Muscle of leg (tissue), 11 donors: ENCODE data around the gene USP54. TPM values are rescaled to one million over a fixed set of nuclear protein-coding genes. Genes with fewer than 3 reads are reported as not detected.

Experiments used
- DNase-seq: peaks from one replicate; pipeline ENCODE4 v3.0.0; 2013
- H3K27ac ChIP-seq: one replicate; pipeline ENCODE4 v1.5.1; 2013; ENCODE audit warnings: mild to moderate bottlenecking, low read length, control low read depth
- H3K27me3 ChIP-seq: one replicate; pipeline ENCODE4 v1.6.1; 2013; ENCODE audit warnings: low read length; ENCODE audit not compliant: control insufficient read depth, insufficient read depth
- H3K36me3 ChIP-seq: one replicate; pipeline ENCODE4 v1.6.1; 2013; ENCODE audit warnings: low read length; ENCODE audit not compliant: control insufficient read depth, insufficient read depth
- H3K4me1 ChIP-seq: one replicate; pipeline ENCODE4 v1.6.1; 2013; ENCODE audit warnings: low read length; ENCODE audit not compliant: control insufficient read depth, insufficient read depth
- H3K4me3 ChIP-seq: one replicate; pipeline ENCODE4 v1.5.1; 2013; ENCODE audit warnings: low read length, control low read depth
- H3K9me3 ChIP-seq: replicated peaks from 2 replicates; pipeline ENCODE4 v1.6.1; 2013; ENCODE audit warnings: low read depth, low read length; ENCODE audit not compliant: control insufficient read depth
- WGBS: methylation state at CpG from one replicate; pipeline ENCODE4 v1.1.5; 2013; ENCODE audit warnings: missing lambda C conversion rate; ENCODE audit not compliant: insufficient coverage; 5-methylcytosine and 5-hydroxymethylcytosine counted together
- polyA plus RNA-seq, 8 donors: library from polyadenylated mRNA; unstranded; fragments of 120-200 nt; gene quantifications; one replicate each; pipeline versions ENCODE4 v1.2.1 to v1.2.3, GENCODE V29; 2013; ENCODE audit warnings: inconsistent platforms in 1 of 8, low replicate concordance in 1 of 8; ENCODE audit not compliant: insufficient read length in 8 of 8, insufficient read depth in 1 of 8
- total RNA-seq: library from RNA; stranded (reverse); fragments of 120-200 nt; gene quantifications from one replicate; pipeline ENCODE4 v1.2.4, GENCODE V29; 2013

Gene USP54
- total and polyA plus RNA-seq, 9 donors = 13.6 to 18.6 (median 16.9) TPM

GRCh38 chr10:73485320-73485719, 105.8 kb downstream of the USP54 start:
- WGBS = 67% methylated on average over 1 of the region's 1 CpG
- Histone ChIP-seq H3K4me1 (no peaks in the 10 kb centered on the region), H3K4me3 (no peak overlapping the region), H3K27ac (peak overlapping the region; percentile 40), H3K27me3 (no peaks in the 10 kb centered on the region), H3K36me3 (peaks cover 13% of the 10 kb centered on the region), H3K9me3 (no peaks in the 10 kb centered on the region)
- peak; percentile 44 for DNase-seq

DNA sequence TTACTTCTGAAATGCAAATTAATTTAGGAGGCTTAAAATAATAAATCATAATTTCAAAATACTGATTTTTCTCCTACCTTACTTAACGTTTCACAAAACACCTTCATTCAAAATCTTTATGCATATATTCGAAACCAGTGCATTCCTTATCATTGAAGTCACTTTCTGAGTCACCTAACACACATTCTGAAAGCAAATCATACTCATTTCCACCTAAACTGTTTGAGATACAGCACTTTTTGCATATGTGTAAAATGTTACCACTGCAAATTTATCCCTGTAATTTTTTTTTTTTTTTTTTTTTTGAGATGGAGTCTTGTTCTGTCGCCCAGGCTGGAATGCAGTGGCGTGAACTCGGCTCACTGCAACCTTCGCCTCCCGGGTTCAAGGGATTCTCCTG, 111.0 kb downstream of the USP54 start:
- Histone ChIP-seq H3K36me3 (peaks cover 20% of the 10 kb centered on the region), H3K4me1 (no peaks in the 10 kb centered on the region), H3K4me3 (no peak overlapping the region), H3K27ac (no peak overlapping the region), H3K9me3 (no peaks in the 10 kb centered on the region), H3K27me3 (no peaks in the 10 kb centered on the region)
- DNase-seq = no peak
- 98% methylated on average over 6 of the region's 7 CpGs for WGBS

DNA sequence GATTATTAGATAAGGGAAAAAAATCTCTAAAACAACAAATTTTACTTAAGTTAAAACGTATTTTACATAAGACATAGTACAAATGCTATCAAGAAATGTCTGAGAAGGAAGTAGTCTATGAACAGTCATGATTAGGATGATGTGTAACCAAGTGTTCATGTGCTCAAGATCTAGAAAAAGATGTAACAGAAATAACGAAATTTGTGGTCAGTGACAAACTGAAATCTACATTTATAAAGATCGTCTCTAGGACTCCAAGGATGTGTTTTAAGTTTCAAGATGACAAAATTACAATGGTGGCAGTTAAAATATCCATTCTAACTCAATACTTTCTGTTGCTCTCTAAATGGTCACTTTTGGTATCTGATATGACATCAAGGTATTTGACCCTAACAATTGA, 112.5 kb downstream of the USP54 start:
- Histone ChIP-seq H3K27ac (no peak overlapping the region), H3K9me3 (no peaks in the 10 kb centered on the region), H3K4me1 (no peaks in the 10 kb centered on the region), H3K27me3 (no peaks in the 10 kb centered on the region), H3K36me3 (peaks cover 22% of the 10 kb centered on the region), H3K4me3 (no peak overlapping the region)
- no peak for DNase-seq
- WGBS = no CpG with 5 or more reads among the region's 3 CpGs

DNA sequence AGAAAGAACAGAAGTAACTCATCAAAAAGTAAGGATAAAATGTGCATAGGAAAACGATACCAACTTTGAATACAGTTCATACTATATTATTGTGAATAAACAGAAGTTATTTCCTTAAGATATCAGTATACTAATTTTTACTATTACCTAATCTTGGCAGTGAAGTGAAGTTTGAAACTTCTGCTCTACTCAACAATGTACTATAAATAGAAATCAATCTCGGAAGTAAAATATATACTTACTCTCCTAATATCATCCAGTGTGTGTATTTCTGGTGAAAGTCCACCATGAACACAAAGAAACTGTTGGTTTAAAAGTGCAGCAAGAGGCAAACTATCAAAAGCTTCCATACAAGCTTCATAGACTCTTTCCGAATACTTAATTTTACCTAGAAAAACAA, 119.9 kb downstream of the USP54 start:
- no peak for DNase-seq
- peaks cover 32% of the 10 kb centered on the region for H3K36me3 ChIP-seq
- no peak overlapping the region for H3K4me3 ChIP-seq
- H3K27ac ChIP-seq = no peak overlapping the region
- no CpG with 5 or more reads among the region's 3 CpGs for WGBS
- H3K27me3 ChIP-seq = no peaks in the 10 kb centered on the region
- no peaks in the 10 kb centered on the region for H3K9me3 ChIP-seq
- H3K4me1 ChIP-seq = peaks cover 3% of the 10 kb centered on the region

DNA sequence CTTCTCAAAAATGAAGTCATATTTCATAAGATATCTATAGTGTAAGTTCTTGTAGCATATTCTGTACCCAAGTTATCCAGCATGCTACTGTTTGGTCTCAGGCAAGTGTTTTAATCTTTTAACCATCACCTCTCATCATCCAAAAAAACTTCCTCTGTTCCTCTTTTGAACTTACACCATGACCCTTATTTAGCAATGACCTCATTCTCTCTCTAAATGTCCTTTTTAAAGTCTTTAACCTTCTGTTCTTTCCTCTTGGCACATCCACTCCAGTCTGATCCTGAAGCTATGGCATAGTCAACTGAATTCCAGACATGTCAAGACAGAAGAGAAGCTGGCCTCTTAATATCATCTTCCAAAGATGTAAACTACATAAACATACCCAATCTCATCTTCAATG, 121.6 kb downstream of the USP54 start:
- Histone ChIP-seq H3K4me3 (no peak overlapping the region), H3K4me1 (peaks cover 3% of the 10 kb centered on the region), H3K27me3 (no peaks in the 10 kb centered on the region), H3K9me3 (no peaks in the 10 kb centered on the region), H3K36me3 (peaks cover 31% of the 10 kb centered on the region), H3K27ac (peak overlapping the region; percentile 69)
- DNase-seq = peak; percentile 47

DNA sequence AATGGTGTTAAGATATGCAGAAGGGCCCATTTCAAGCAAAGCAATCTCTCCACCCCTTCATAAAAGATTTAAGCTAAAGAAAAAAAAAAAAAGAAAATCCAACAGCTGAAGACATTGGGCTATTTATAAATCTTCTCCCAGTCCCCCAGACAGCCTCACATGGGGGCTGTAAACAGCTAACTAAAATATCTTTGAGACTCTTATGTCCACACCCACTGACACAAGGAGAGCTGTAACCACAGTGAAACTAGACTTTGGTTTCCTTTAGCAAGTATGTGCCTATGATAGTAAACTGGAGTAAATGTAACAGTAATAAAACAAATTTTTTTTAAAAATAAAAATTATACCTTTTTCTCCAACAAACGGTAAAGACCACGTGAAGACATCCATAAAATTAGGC, 123.9 kb downstream of the USP54 start:
- WGBS = no CpG with 5 or more reads among the region's 2 CpGs
- peaks cover 30% of the 10 kb centered on the region for H3K36me3 ChIP-seq
- peak overlapping the region; percentile 66 for H3K27ac ChIP-seq

DNA sequence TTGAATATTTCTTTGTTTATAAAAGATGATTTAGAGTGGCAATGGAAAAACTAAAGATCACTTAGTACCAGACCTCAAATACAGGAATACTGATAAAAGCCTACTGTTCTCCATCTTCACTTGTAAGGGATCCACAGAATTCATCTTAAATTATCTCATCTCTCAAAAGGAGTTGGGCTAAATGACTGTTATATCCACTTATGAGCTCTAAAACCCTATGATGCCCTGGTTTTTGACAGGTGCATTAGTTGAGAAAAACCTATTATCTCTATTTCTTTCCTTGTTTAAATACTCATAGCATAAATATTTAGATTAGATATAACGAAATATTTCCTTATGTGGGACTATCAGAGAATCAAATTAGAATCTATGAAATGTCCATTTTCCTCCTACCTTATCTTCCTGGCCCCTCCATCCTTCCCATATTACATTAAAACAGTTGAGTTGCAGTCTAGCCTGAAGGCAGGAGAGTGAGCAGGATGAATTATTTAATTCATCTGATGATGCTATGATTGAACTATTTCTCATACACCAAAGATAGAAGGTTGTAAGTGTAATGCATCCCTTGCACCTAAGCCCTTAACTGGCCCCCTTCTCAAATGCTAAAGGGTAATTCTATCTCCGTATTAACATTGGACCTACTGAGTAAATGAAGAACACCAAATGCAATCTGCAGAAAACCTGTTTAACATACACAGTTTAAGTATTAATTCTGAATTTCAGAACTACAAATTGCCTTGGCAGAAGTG, 125.0 kb downstream of the USP54 start:
- Histone ChIP-seq H3K27me3 (no peaks in the 10 kb centered on the region), H3K36me3 (peaks cover 39% of the 10 kb centered on the region), H3K4me1 (peaks cover 3% of the 10 kb centered on the region), H3K9me3 (no peaks in the 10 kb centered on the region), H3K27ac (peak overlapping the region; percentile 66), H3K4me3 (no peak overlapping the region)
- DNase-seq = peak; percentile 36
- WGBS = no CpG with 5 or more reads among the region's 2 CpGs

More for the DNA sequence above, 123.9 kb downstream of the USP54 start:
- no peaks in the 10 kb centered on the region for H3K9me3 ChIP-seq
- H3K4me1 ChIP-seq = peaks cover 3% of the 10 kb centered on the region
- H3K27me3 ChIP-seq = no peaks in the 10 kb centered on the region
- H3K4me3 ChIP-seq = no peak overlapping the region
- DNase-seq = peak; percentile 48

GRCh38 chr10:73460897-73461296, 130.2 kb downstream of the USP54 start:
- WGBS = 100% methylated on average over 3 of the region's 4 CpGs

GRCh38 chr10:73459683-73460314, 131.3 kb downstream of the USP54 start:
- WGBS = 97% methylated on average over 3 of the region's 6 CpGs
- no peak overlapping the region for H3K27ac ChIP-seq
- peaks cover 23% of the 10 kb centered on the region for H3K36me3 ChIP-seq

More at GRCh38 chr10:73460897-73461296, 130.2 kb downstream of the USP54 start:
- Histone ChIP-seq H3K4me3 (no peak overlapping the region), H3K27ac (no peak overlapping the region), H3K9me3 (no peaks in the 10 kb centered on the region), H3K36me3 (peaks cover 27% of the 10 kb centered on the region), H3K27me3 (no peaks in the 10 kb centered on the region), H3K4me1 (no peaks in the 10 kb centered on the region)
- DNase-seq = no peak

DNA sequence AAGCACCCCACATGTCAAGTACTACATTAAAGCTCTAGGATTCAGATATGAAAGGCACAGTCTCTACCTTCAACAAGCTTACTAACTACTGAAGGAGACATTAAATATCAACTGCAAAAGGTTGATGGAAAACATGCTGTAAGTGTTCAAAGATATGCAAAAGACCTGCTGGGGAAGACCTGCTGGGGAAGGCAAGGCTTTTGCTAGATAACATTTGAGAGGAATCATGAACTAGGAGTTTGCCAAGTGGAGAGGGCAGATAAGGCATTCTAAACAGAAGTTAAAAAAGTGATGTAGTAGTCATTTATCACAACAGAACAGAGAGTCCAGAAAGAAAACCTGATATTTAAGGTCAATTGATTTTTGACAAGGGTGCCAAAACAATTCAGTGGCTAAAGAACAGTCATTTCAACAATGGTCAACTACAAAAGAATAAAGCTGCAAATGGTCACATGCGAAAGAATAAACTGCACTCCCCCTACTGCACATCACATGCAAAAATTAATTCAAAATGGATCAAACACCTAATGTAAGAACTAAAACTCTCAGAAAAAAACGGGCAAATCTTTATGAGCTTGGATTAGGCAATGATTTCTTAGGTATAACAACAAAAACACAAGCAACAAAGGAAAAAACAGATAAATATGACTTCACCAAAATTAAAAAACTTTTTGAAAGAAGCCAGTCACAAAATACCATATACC, 134.8 kb downstream of the USP54 start:
- Histone ChIP-seq H3K27me3 (no peaks in the 10 kb centered on the region), H3K36me3 (peaks cover 12% of the 10 kb centered on the region)
- WGBS = no CpG with 5 or more reads among the region's 2 CpGs

More at GRCh38 chr10:73459683-73460314, 131.3 kb downstream of the USP54 start:
- Histone ChIP-seq H3K27me3 (no peaks in the 10 kb centered on the region), H3K9me3 (no peaks in the 10 kb centered on the region), H3K4me3 (no peak overlapping the region), H3K4me1 (no peaks in the 10 kb centered on the region)
- no peak for DNase-seq

More for the DNA sequence above, 134.8 kb downstream of the USP54 start:
- Histone ChIP-seq H3K4me1 (no peaks in the 10 kb centered on the region), H3K4me3 (no peak overlapping the region), H3K27ac (no peak overlapping the region), H3K9me3 (no peaks in the 10 kb centered on the region)
- DNase-seq = no peak
